GM12873 (cell line): ENCODE measurements around the gene CUTC.

Source experiments
- CTCF ChIP-seq: IDR thresholded peaks from 2 replicates; pipeline ENCODE4 v1.5.1; 2012; ENCODE audit warnings: low read depth, mild to moderate bottlenecking, moderate library complexity, low read length, control low read depth; ENCODE audit not compliant: insufficient read depth; ENCODE audit errors: missing control alignments

The CUTC gene

GRCh38 chr10:99732033-99732842 is at the start of gene CUTC, which contains the start of gene COX15:
TSS of gene CUTC (plus strand) at chr10:99732234. CDS start at chr10:99732349, 115 bp downstream.
TSS of gene COX15 (minus strand) at chr10:99732127. CDS start at chr10:99732049, 78 bp downstream.
- peak; percentile 70 for TF ChIP-seq CTCF

- TF ChIP-seq CTCF: peak; percentile 44
Measured at GRCh38 chr10:99682752-99683151, 49.3 kb upstream of the CUTC start.

- no peak for TF ChIP-seq CTCF
Measured at GRCh38 chr10:99685597-99685967, 46.5 kb upstream of the CUTC start.

- TF ChIP-seq CTCF: no peak
Measured at GRCh38 chr10:99689461-99689860, 42.6 kb upstream of the CUTC start.

- no peak for TF ChIP-seq CTCF
Measured at GRCh38 chr10:99693933-99694583, 38.0 kb upstream of the CUTC start.

GRCh38 chr10:99695761-99696160 is 36.3 kb upstream of the CUTC start:
- no peak for TF ChIP-seq CTCF

- peak; percentile 37 for TF ChIP-seq CTCF
Measured at GRCh38 chr10:99698504-99699080, 33.4 kb upstream of the CUTC start.
